Tibial artery (tissue), 4 donors: Measurements from ENCODE around the gene IPO4.

Experiments
- DNase-seq, 2 donors: peaks; one replicate each; pipeline ENCODE4 v3.0.0-alpha.2; 2019
- H3K27ac ChIP-seq, 2 donors: fragments of 200-600 bp; sonication (generic) in 1 of 2; 1 replicate in 1 of 2; 2 replicates in 1 of 2; pipeline ENCODE4 v1.5.1; 2018 to 2019; ENCODE audit warnings: mild to moderate bottlenecking in 1 of 2
- H3K27me3 ChIP-seq, 2 donors: fragments of 200-600 bp; sonication (generic) in 1 of 2; one replicate each; pipeline versions ENCODE4 v1.5.1 to v1.6.0; 2016 to 2019
- H3K36me3 ChIP-seq, 3 donors: fragments of 200-600 bp; sonication (generic) in 2 of 3; one replicate each; pipeline ENCODE4 v1.5.1; 2016 to 2019; ENCODE audit warnings: mild to moderate bottlenecking in 2 of 3
- H3K4me1 ChIP-seq, 4 donors: fragments of 200-600 bp; sonication (generic) in 2 of 4; 1 replicate in 3 of 4; 2 replicates in 1 of 4; pipeline ENCODE4 v1.5.1; 2016 to 2019
- H3K4me3 ChIP-seq, 2 donors: fragments of 200-600 bp; sonication (generic) in 1 of 2; 1 replicate in 1 of 2; 2 replicates in 1 of 2; pipeline ENCODE4 v1.5.1; 2018 to 2019; ENCODE audit warnings: mild to moderate bottlenecking in 2 of 2
- H3K9me3 ChIP-seq, 3 donors: fragments of 200-600 bp; sonication (generic) in 1 of 3; one replicate each; pipeline ENCODE4 v1.5.1; 2016 to 2019
- intact Hi-C: fragments of 100-400 bp; cut with DNase I; formaldehyde crosslinking; loops from one replicate; pipeline ENCODE4 v1.15.0; 2023; ENCODE audit warnings: low total_unique reads
- TF ChIP-seq, protein P1 (sequence below), 2 experiments: fragments of 200-600 bp in 1 of 2; fragments of 450-650 bp in 1 of 2; IDR thresholded peaks; one replicate each; pipeline ENCODE4 v1.5.1; 2017 to 2019; ENCODE audit warnings: antibody characterized with exemption in 2 of 2, mild to moderate bottlenecking in 1 of 2, moderate library complexity in 1 of 2

The IPO4 gene, protein sequence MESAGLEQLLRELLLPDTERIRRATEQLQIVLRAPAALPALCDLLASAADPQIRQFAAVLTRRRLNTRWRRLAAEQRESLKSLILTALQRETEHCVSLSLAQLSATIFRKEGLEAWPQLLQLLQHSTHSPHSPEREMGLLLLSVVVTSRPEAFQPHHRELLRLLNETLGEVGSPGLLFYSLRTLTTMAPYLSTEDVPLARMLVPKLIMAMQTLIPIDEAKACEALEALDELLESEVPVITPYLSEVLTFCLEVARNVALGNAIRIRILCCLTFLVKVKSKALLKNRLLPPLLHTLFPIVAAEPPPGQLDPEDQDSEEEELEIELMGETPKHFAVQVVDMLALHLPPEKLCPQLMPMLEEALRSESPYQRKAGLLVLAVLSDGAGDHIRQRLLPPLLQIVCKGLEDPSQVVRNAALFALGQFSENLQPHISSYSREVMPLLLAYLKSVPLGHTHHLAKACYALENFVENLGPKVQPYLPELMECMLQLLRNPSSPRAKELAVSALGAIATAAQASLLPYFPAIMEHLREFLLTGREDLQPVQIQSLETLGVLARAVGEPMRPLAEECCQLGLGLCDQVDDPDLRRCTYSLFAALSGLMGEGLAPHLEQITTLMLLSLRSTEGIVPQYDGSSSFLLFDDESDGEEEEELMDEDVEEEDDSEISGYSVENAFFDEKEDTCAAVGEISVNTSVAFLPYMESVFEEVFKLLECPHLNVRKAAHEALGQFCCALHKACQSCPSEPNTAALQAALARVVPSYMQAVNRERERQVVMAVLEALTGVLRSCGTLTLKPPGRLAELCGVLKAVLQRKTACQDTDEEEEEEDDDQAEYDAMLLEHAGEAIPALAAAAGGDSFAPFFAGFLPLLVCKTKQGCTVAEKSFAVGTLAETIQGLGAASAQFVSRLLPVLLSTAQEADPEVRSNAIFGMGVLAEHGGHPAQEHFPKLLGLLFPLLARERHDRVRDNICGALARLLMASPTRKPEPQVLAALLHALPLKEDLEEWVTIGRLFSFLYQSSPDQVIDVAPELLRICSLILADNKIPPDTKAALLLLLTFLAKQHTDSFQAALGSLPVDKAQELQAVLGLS

DNA sequence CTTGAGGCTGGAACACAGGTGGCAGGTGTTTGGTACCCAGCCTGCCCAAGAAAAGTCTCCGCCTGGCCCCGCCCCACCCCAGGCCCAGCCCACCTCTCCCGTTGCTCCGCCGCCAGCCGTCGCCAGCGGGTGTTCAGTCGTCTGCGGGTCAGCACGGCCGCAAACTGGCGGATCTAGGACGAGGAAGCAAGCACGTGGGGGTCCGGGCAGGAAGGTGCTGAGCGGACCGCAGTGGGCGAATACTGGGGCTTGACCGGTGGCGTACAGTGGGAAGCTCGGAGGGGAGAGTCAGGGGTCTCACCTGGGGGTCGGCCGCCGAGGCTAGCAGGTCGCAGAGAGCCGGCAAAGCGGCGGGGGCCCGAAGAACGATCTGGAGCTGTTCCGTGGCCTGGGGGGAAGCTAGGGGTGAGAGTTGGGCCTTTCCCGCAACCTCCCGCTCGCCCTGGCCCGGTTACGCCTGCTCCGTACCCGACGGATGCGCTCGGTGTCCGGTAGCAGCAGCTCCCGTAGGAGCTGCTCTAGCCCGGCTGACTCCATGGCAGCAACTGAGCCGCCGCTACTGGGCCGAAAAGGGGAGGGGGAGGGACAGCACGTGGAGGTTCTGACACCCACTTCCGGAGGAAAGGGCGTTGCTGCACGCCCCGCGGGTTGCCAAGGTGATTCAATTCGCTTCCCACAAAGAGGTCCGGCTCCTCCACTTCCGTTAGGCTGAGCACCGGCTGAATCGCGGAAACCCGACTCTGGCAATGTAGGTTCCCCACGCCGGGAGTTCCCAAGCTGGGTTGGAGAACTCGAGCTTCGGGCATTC lies at the start of gene IPO4:
Gene IPO4 (minus strand): TSS at position 566 of the 808 bp plus-strand sequence. CDS start 29 bp downstream, at position 537.
- peak; percentile 96 to 97 for DNase-seq
- TF ChIP-seq, protein P1, sequence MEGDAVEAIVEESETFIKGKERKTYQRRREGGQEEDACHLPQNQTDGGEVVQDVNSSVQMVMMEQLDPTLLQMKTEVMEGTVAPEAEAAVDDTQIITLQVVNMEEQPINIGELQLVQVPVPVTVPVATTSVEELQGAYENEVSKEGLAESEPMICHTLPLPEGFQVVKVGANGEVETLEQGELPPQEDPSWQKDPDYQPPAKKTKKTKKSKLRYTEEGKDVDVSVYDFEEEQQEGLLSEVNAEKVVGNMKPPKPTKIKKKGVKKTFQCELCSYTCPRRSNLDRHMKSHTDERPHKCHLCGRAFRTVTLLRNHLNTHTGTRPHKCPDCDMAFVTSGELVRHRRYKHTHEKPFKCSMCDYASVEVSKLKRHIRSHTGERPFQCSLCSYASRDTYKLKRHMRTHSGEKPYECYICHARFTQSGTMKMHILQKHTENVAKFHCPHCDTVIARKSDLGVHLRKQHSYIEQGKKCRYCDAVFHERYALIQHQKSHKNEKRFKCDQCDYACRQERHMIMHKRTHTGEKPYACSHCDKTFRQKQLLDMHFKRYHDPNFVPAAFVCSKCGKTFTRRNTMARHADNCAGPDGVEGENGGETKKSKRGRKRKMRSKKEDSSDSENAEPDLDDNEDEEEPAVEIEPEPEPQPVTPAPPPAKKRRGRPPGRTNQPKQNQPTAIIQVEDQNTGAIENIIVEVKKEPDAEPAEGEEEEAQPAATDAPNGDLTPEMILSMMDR (IDR thresholded peaks at IDR 0.05) = peak in 1 of 2 experiments; percentile 9
- Histone ChIP-seq H3K4me3 (peak within 1 kb of the TSS; percentile 56 to 67), H3K36me3 (peaks cover 45 to 73% (median 54%) of the 10 kb centered on the region in 3 donors), H3K9me3 (no peaks in the 10 kb centered on the region), H3K27me3 (no peaks in the 10 kb centered on the region), H3K4me1 (peaks cover 0 to 24% (median 17%) of the 10 kb centered on the region in 4 donors), H3K27ac (peak within 1 kb of the TSS; percentile 65 to 73)
- intact Hi-C loops = loop anchor here (5.0 kb wide), 1 partner anchor 41 kb away; the partner anchor contains the start of genes PSME2 and RNF31

DNA sequence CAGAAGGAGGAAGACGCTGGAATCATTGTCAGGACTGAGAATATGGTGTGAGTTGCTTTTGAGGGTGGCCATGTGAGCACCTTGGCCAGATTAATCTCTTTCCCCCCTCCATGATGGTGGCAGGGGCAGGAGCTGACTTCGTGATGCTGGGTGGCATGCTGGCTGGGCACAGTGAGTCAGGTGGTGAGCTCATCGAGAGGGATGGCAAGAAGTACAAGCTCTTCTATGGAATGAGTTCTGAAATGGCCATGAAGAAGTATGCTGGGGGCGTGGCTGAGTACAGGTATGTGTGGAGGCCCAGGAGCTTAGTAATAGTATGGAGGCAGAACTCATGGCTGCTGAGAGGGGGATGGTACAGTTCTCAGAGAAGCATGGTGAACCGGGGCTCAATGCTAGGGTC lies 49.5 kb upstream of the IPO4 start:
- H3K27ac ChIP-seq = no peak overlapping the region
- H3K27me3 ChIP-seq = no peaks in the 10 kb centered on the region
- H3K4me3 ChIP-seq = no peak overlapping the region
- TF ChIP-seq, protein P1 (IDR thresholded peaks at IDR 0.05) = no peak
- DNase-seq = peak in 1 of 2 donors; percentile 35
- intact Hi-C loops = no loop called here
- H3K36me3 ChIP-seq = peaks cover 45 to 61% (median 57%) of the 10 kb centered on the region in 3 donors
- no peaks in the 10 kb centered on the region for H3K9me3 ChIP-seq
- H3K4me1 ChIP-seq = peaks cover 0 to 59% (median 42%) of the 10 kb centered on the region in 4 donors

DNA sequence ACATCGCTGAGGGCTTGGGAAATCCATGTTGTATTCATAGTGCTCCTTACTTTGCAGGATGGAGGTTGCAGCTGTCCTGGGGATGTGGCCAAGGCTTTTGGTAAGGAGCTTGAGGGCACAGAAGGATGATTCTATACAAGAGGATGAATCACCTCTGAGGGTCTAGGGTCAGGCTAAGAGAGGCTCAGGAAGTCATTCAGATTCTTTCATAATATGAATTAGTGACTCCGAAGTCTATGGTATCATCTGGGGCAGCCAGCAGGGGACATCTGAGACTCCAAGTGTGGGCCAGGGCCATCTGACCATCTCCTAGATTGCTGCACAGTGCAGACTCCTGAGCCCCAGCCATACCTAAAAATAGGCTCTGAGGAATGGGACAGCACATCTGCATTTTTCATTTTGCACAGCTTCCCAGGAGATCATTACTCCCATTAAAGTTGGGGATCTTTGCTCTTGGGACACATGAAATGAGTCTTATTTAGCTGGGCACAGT lies 48.9 kb upstream of the IPO4 start:
- intact Hi-C loops = no loop called here
- peak in 1 of 2 donors; percentile 20 for DNase-seq
- Histone ChIP-seq H3K9me3 (no peaks in the 10 kb centered on the region), H3K27ac (no peak overlapping the region), H3K27me3 (no peaks in the 10 kb centered on the region), H3K36me3 (peaks cover 45 to 61% (median 57%) of the 10 kb centered on the region in 3 donors), H3K4me3 (no peak overlapping the region), H3K4me1 (peaks cover 0 to 59% (median 41%) of the 10 kb centered on the region in 4 donors)
- TF ChIP-seq, protein P1 (IDR thresholded peaks at IDR 0.05) = no peak

DNA sequence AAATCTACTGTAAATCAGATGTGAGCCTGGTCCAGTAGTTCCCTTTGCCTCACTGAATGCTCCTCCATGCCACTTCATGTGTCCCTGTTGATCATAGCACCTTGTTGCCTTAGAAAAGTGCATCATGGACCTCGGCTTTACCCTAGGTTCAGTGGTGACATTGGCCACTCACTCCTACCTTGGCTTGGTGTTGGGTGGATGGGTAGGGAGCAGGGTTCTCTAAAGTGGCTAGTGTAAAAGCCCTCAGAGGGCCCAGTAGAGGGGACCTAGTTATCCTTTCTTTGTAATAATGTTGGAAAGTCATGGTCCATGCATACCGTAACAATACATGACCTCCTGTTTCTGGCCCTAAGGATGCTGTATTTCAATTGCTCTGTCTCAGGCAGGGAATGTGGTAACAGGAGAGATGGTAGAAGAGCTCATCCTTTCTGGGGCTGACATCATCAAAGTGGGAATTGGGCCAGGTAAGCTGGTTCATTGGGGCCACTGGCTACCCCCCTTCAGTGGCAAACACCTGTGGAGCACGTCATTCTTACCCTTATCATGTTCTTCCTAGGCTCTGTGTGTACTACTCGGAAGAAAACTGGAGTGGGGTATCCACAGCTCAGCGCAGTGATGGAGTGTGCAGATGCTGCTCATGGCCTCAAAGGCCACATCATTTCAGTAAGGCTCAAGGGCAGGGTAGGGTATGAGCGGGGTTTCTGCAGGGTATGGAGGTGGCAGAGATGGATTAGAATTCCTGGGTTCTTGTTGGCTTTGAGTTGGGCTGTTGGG lies 48.3 kb upstream of the IPO4 start:
- Histone ChIP-seq H3K4me1 (peaks cover 0 to 59% (median 41%) of the 10 kb centered on the region in 4 donors), H3K27ac (no peak overlapping the region), H3K4me3 (no peak overlapping the region), H3K36me3 (peaks cover 45 to 61% (median 57%) of the 10 kb centered on the region in 3 donors), H3K9me3 (no peaks in the 10 kb centered on the region), H3K27me3 (no peaks in the 10 kb centered on the region)
- peak in 1 of 2 donors; percentile 32 for DNase-seq
- intact Hi-C loops = no loop called here
- TF ChIP-seq, protein P1 (IDR thresholded peaks at IDR 0.05) = no peak
